GM10248 (cell line): ENCODE measurements around the gene ACTG1.

Experiments used
- CTCF ChIA-PET: fragments of 300-600 bp; sonication (Branson Sonifier 250); formaldehyde crosslinking; extraction: SDS; loops from one replicate; lab custom pipeline; 2021; ENCODE audit warnings: antibody characterized with exemption; lab: Yijun Ruan, JAX
- POLR2A ChIA-PET: fragments of 350-650 bp; sonication (Branson Sonifier 250); formaldehyde crosslinking; extraction: SDS; loops from one replicate; lab custom pipeline; 2020; ENCODE audit warnings: antibody characterized with exemption; lab: Yijun Ruan, JAX
- DNase-seq: peaks from one replicate; pipeline ENCODE4 v3.0.0; 2012; ENCODE audit errors: extremely low spot score
- CTCF ChIP-seq: IDR thresholded peaks from 2 replicates; pipeline ENCODE4 v1.5.1; 2012; ENCODE audit warnings: mild to moderate bottlenecking, low read depth; ENCODE audit errors: extremely low read depth, missing control alignments, control extremely low read depth

The ACTG1 gene

DNA sequence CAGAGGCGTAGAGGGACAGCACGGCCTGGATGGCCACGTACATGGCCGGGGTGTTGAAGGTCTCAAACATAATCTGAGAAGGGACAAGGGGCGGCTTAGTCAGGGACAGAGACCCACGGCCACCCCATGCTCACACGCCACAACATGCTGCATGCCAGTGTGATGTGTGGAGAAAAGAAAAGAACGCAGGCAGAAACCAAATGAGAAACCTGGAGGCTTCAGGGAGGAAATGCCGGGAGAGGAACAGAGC, 1.1 kb downstream of the ACTG1 start:
- DNase-seq: no peak
- no peak for TF ChIP-seq CTCF
- ChIA-PET CTCF (interaction anchor here (0.8 to 1.3 kb wide), 2 partner anchors 27 to 50 kb away, joined by 3 to 4 read pairs; no protein-coding TSS in a partner anchor), POLR2A (interaction anchor here (0.6 to 1.2 kb wide), 4 partner anchors 11 to 289 kb away, joined by 3 read pairs; partner anchors contain the start of gene CEP131)

DNA sequence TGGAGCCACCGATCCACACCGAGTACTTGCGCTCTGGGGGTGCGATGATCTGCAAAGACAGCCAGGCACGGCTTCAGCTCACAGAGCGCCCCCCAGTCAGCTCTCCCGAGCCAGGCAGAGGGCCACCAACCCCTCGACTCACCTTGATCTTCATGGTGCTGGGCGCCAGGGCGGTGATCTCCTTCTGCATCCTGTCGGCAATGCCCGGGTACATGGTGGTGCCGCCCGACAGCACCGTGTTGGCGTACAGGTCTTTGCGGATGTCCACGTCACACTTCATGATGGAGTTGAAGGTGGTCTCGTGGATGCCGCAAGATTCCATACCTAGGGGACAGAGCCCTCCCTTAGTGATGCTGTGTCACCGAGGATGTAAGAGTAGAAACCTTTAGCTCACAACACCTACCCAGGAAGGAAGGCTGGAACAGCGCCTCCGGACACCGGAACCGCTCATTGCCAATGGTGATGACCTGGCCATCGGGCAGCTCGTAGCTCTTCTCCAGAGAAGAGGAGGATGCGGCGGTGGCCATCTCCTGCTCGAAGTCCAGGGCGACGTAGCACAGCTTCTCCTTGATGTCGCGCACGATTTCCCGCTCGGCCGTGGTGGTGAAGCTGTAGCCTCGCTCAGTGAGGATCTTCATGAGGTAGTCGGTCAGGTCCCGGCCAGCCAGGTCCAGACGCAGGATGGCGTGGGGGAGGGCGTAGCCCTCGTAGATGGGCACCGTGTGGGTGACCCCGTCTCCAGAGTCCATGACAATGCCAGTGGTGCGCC, 1.6 kb downstream of the ACTG1 start:
- no peak for TF ChIP-seq CTCF
- POLR2A ChIA-PET: interaction anchor here (0.6 to 0.8 kb wide), 4 partner anchors 11 to 42 kb away, joined by 3 read pairs; no protein-coding TSS in a partner anchor
- CTCF ChIA-PET: interaction anchor here (0.8 to 1.3 kb wide), 2 partner anchors 26 to 51 kb away, joined by 3 to 4 read pairs; no protein-coding TSS in a partner anchor
- no peak for DNase-seq

DNA sequence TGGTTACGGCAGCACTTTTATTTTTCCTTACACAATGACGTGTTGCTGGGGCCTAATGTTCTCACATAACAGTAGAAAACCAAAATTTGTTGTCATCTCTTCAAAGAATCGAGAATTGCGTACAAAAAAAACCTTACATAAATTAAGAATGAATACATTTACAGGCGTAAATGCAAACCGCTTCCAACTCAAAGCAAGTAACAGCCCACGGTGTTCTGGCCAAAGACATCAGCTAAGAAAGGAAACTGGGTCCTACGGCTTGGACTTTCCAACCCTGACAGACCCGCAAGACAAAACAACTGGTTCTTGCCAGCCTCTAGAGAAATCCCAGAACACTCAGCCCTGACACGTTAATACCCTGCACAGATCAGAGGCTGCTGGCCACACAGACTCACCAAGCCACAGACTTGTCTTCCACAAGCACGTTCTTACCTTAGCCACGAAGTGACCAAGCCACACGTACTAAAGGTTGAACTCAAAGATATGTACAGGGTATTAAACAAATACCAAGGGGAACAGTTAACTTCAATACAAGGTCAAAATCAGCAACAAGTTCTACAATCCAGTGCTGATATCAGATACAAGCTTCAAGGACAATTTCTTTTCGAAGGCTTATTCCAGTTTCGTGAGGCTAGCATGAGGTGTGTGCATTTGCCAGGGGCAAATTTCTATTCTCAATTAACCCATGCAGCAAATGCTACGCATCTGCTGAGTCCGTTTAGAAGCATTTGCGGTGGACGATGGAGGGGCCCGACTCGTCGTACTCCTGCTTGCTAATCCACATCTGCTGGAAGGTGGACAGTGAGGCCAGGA, 2.4 kb downstream of the ACTG1 start:
- TF ChIP-seq CTCF: no peak
- DNase-seq: no peak
- ChIA-PET CTCF (interaction anchor here (1.2 to 2.3 kb wide), 2 partner anchors 26 to 91 kb away, joined by 4 to 9 read pairs; no protein-coding TSS in a partner anchor), POLR2A (no interaction called here)

GRCh38 chr17:81509207-81509971, 3.2 kb downstream of the ACTG1 start:
- ChIA-PET CTCF (interaction anchor here (0.8 to 2.3 kb wide), 4 partner anchors 9 to 217 kb away, joined by 3 to 9 read pairs (median 4); no protein-coding TSS in a partner anchor), POLR2A (interaction anchor here (0.6 to 1.2 kb wide), 4 partner anchors 13 to 43 kb away, joined by 3 to 7 read pairs (median 4); partner anchors contain the start of gene FAAP100)
- DNase-seq: no peak
- no peak for TF ChIP-seq CTCF

DNA sequence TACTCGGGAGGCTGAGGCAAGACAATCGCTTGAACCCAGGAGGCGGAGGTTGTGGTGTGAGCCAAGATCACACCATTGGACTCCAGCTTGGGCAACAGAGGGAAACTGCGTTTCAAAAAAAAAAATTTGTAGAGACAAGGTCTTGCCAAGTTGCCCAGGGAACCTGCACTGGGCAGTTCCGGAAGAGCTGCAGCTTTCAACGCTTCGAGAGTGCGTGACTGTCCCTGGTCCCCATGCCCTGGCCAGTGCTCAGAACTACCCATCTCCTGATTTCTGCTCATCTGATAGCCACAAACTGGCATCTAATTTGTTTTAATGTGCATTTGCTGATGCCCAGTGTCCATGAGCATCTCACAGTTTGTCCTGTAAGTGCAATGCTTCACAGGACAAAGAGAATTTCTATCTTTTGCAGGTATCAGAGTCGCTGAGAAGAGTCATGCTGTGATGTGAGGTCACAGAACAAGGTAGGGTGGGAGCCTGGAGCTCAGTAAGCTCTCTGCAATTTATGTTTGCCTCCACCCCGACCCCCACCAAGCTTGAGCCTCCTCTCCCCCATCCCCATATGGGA, 3.9 kb downstream of the ACTG1 start:
- no peak for TF ChIP-seq CTCF
- no peak for DNase-seq
- ChIA-PET POLR2A (interaction anchor here (0.6 to 1.5 kb wide), 6 partner anchors 9 to 43 kb away, joined by 3 to 8 read pairs (median 5); partner anchors contain the start of gene FAAP100), CTCF (interaction anchor here (0.7 to 2.3 kb wide), 6 partner anchors 10 to 216 kb away, joined by 3 to 9 read pairs (median 3); no protein-coding TSS in a partner anchor)
